CD4-positive, alpha-beta memory T cell (primary cell): Measurements from ENCODE around the gene SPRY4. TPM values are rescaled to one million over a fixed set of nuclear protein-coding genes. Genes with fewer than 3 reads are reported as not detected.

Experiments used
- CTCF ChIA-PET: fragments of 350-600 bp; sonication (Branson Sonifier 250); formaldehyde crosslinking; loops from one replicate; lab custom pipeline; 2021; ENCODE audit warnings: inconsistent platforms; ENCODE audit not compliant: partially characterized antibody; lab: Charles Lee
- POLR2A ChIA-PET: fragments of 350-600 bp; sonication (Branson Sonifier 250); formaldehyde crosslinking; loops from one replicate; lab custom pipeline; 2021; ENCODE audit not compliant: partially characterized antibody; lab: Charles Lee
- DNase-seq, 5 donors: peaks; one replicate each; pipeline versions ENCODE4 v3.0.0 to v3.0.0-alpha.2; 2020 to 2022; ENCODE audit warnings: mixed read lengths in 1 of 5
- H3K27ac ChIP-seq: one replicate; pipeline ENCODE4 v1.7.0; 2013; ENCODE audit warnings: low read depth, low read length
- H3K27me3 ChIP-seq: 2 replicates; pipeline ENCODE4 v1.7.0; 2013; ENCODE audit warnings: mild to moderate bottlenecking, low read length, moderate library complexity; ENCODE audit not compliant: insufficient read depth
- H3K36me3 ChIP-seq: 2 replicates; pipeline ENCODE4 v1.7.0; 2013; ENCODE audit warnings: mild to moderate bottlenecking, low read length, moderate library complexity; ENCODE audit not compliant: insufficient read depth
- H3K4me1 ChIP-seq: 2 replicates; pipeline ENCODE4 v1.7.0; 2013; ENCODE audit warnings: mild to moderate bottlenecking, low read length, moderate library complexity; ENCODE audit not compliant: insufficient read depth
- H3K4me3 ChIP-seq, 2 donors: one replicate each; pipeline ENCODE4 v1.7.0; 2013; ENCODE audit warnings: low read length in 2 of 2, mild to moderate bottlenecking in 1 of 2
- H3K9me3 ChIP-seq, 2 donors: one replicate each; pipeline ENCODE4 v1.7.0; 2013; ENCODE audit warnings: low read length in 2 of 2, control low read depth in 1 of 2; ENCODE audit not compliant: control insufficient read depth in 1 of 2
- H3K27ac Mint-ChIP-seq, 7 donors: one replicate each; pipeline ENCODE4 v1.8.0; 2020 to 2021; ENCODE audit warnings: mixed read lengths in 7 of 7, mild to moderate bottlenecking in 6 of 7, inconsistent platforms in 3 of 7, moderate library complexity in 3 of 7
- H3K27me3 Mint-ChIP-seq, 2 donors: one replicate each; pipeline ENCODE4 v1.8.0; 2020 to 2021; ENCODE audit warnings: mixed read lengths in 2 of 2
- H3K36me3 Mint-ChIP-seq, 2 donors: one replicate each; pipeline ENCODE4 v1.8.0; 2020 to 2021; ENCODE audit warnings: mixed read lengths in 2 of 2, inconsistent platforms in 1 of 2, mild to moderate bottlenecking in 1 of 2
- H3K4me1 Mint-ChIP-seq, 4 donors: one replicate each; pipeline ENCODE4 v1.8.0; 2020 to 2021; ENCODE audit warnings: mixed read lengths in 4 of 4, mild to moderate bottlenecking in 1 of 4
- H3K4me3 Mint-ChIP-seq, 8 donors: one replicate each; pipeline ENCODE4 v1.8.0; 2020 to 2021; ENCODE audit warnings: mixed read lengths in 8 of 8, mild to moderate bottlenecking in 7 of 8, moderate library complexity in 6 of 8, inconsistent platforms in 3 of 8
- H3K9me3 Mint-ChIP-seq, 8 donors: one replicate each; pipeline ENCODE4 v1.8.0; 2020 to 2021; ENCODE audit warnings: mixed read lengths in 8 of 8, mild to moderate bottlenecking in 5 of 8, inconsistent platforms in 3 of 8, moderate library complexity in 1 of 8
- intact Hi-C: fragments of 100-400 bp; cut with micrococcal nuclease; formaldehyde crosslinking; loops from one replicate; pipeline ENCODE4 v1.15.1; 2023
- polyA plus RNA-seq, 2 donors: library from polyadenylated mRNA; unstranded; fragments of 300-500 nt; fragmentation: Illumina TruSeq; gene quantifications; one replicate each; pipeline ENCODE4 v1.2.3, GENCODE V29; 2021
- total RNA-seq, 2 experiments: library from RNA; stranded (reverse); gene quantifications; one replicate each; pipeline ENCODE4 v1.2.3, GENCODE V29; 2021

The SPRY4 gene
- total and polyA plus RNA-seq, 4 experiments from 2014 or later, result not detected

GRCh38 chr5:142263346-142263745 is 61.5 kb downstream of the SPRY4 start:
- DNase-seq, result no peak
- H3K4me1 ChIP-seq, result no peaks in the 10 kb centered on the region
- ChIA-PET POLR2A (no interaction called here), CTCF (no interaction called here)
- peak overlapping the region in 1 of 7 donors; percentile 68 for H3K27ac Mint-ChIP-seq
- no peaks in the 10 kb centered on the region for H3K36me3 ChIP-seq
- H3K4me1 Mint-ChIP-seq, result peaks cover 0 to 6% (median 0%) of the 10 kb centered on the region in 4 donors
- no peaks in the 10 kb centered on the region for H3K9me3 ChIP-seq
- H3K27me3 ChIP-seq, result no peaks in the 10 kb centered on the region
- H3K27ac ChIP-seq, result no peak overlapping the region
- intact Hi-C loops, result no loop called here
- peaks cover 0 to 3% of the 10 kb centered on the region in 2 donors for H3K27me3 Mint-ChIP-seq
- no peak overlapping the region for H3K4me3 Mint-ChIP-seq
- H3K36me3 Mint-ChIP-seq, result no peaks in the 10 kb centered on the region
- H3K4me3 ChIP-seq, result no peak overlapping the region
- peaks cover 0 to 5% (median under 1%) of the 10 kb centered on the region in 8 donors for H3K9me3 Mint-ChIP-seq

- peaks cover 0 to 6% (median 0%) of the 10 kb centered on the region in 4 donors for H3K4me1 Mint-ChIP-seq
- DNase-seq, result no peak
- ChIA-PET POLR2A (no interaction called here), CTCF (no interaction called here)
- H3K9me3 Mint-ChIP-seq, result peaks cover 0 to 5% (median 1%) of the 10 kb centered on the region in 8 donors
- H3K4me3 Mint-ChIP-seq, result no peak overlapping the region
- Histone ChIP-seq H3K27me3 (no peaks in the 10 kb centered on the region), H3K27ac (no peak overlapping the region), H3K4me3 (no peak overlapping the region), H3K36me3 (no peaks in the 10 kb centered on the region), H3K9me3 (no peaks in the 10 kb centered on the region), H3K4me1 (no peaks in the 10 kb centered on the region)
- no peaks in the 10 kb centered on the region for H3K36me3 Mint-ChIP-seq
- intact Hi-C loops, result no loop called here
- peaks cover 0 to 3% of the 10 kb centered on the region in 2 donors for H3K27me3 Mint-ChIP-seq
- no peak overlapping the region for H3K27ac Mint-ChIP-seq
These were observed 62.1 kb downstream of the SPRY4 start for GRCh38 chr5:142262683-142263082.

Other genes with a start within 250 kb of the SPRY4 start
- 10 to 100 TPM; 73.8 to 78.4 TPM for gene NDFIP1, start 216.2 kb downstream of the SPRY4 start, total RNA-seq
- gene NDFIP1, start 216.2 kb downstream of the SPRY4 start, polyA plus RNA-seq, result 10 to 100 TPM; 70.0 to 98.3 TPM